Neural progenitor cell (in vitro differentiated cells): ENCODE data around the gene PDGFRB. TPM values are rescaled to one million over a fixed set of nuclear protein-coding genes. Genes with fewer than 3 reads are reported as not detected.

Experiments
- DNase-seq: peaks from one replicate; pipeline ENCODE4 v3.0.0-alpha.2; 2016; ENCODE audit warnings: low spot score
- H2AFZ ChIP-seq: fragments of 200-600 bp; sonication (generic); replicated peaks from 2 replicates; pipeline ENCODE4 v1.6.1; 2016; ENCODE audit warnings: antibody characterized with exemption
- H3F3A ChIP-seq: fragments of 200-600 bp; sonication (generic); 2 replicates; pipeline ENCODE4 v1.6.1; 2016; ENCODE audit warnings: antibody characterized with exemption, low read depth
- H3K27ac ChIP-seq: fragments of 200-600 bp; sonication (generic); 2 replicates; pipeline ENCODE4 v1.5.1; 2016; ENCODE audit warnings: mild to moderate bottlenecking
- H3K27me3 ChIP-seq: fragments of 200-600 bp; sonication (generic); 2 replicates; pipeline ENCODE4 v1.6.1; 2016; ENCODE audit warnings: mild to moderate bottlenecking, moderate library complexity
- H3K36me3 ChIP-seq: fragments of 200-600 bp; sonication (generic); 2 replicates; pipeline ENCODE4 v1.5.1; 2016
- H3K4me1 ChIP-seq: fragments of 200-600 bp; sonication (generic); 2 replicates; pipeline ENCODE4 v1.6.1; 2016; ENCODE audit warnings: mixed run types
- H3K4me2 ChIP-seq: fragments of 200-600 bp; sonication (generic); 2 replicates; pipeline ENCODE4 v1.6.1; 2016
- H3K4me3 ChIP-seq: fragments of 200-600 bp; sonication (generic); 2 replicates; pipeline ENCODE4 v1.5.1; 2016
- H3K79me2 ChIP-seq: fragments of 200-600 bp; sonication (generic); 2 replicates; pipeline ENCODE4 v1.6.1; 2016; ENCODE audit warnings: low read depth
- H3K9ac ChIP-seq: fragments of 200-600 bp; sonication (generic); 2 replicates; pipeline ENCODE4 v1.6.1; 2016
- H3K9me3 ChIP-seq: fragments of 200-600 bp; sonication (generic); 2 replicates; pipeline ENCODE4 v1.5.1; 2016; ENCODE audit warnings: low read depth
- H4K20me1 ChIP-seq: fragments of 200-600 bp; sonication (generic); 2 replicates; pipeline ENCODE4 v1.6.1; 2016; ENCODE audit warnings: low read depth
- H3K27ac Mint-ChIP-seq: 3 replicates; pipeline ENCODE4 v1.8.0; 2021; ENCODE audit warnings: mixed read lengths
- H3K27me3 Mint-ChIP-seq: 2 replicates; pipeline ENCODE4 v1.8.0; 2022; ENCODE audit warnings: low read depth, mild to moderate bottlenecking, inconsistent platforms, moderate library complexity, mixed read lengths; ENCODE audit not compliant: insufficient read depth
- H3K36me3 Mint-ChIP-seq: 3 replicates; pipeline ENCODE4 v1.8.0; 2021; ENCODE audit warnings: mixed read lengths
- H3K4me1 Mint-ChIP-seq: 3 replicates; pipeline ENCODE4 v1.8.0; 2021; ENCODE audit warnings: mixed read lengths
- H3K4me3 Mint-ChIP-seq: 3 replicates; pipeline ENCODE4 v1.8.0; 2021; ENCODE audit warnings: mild to moderate bottlenecking, moderate library complexity, mixed read lengths
- H3K9me3 Mint-ChIP-seq: 3 replicates; pipeline ENCODE4 v1.8.0; 2020; ENCODE audit warnings: mixed read lengths
- EZH2 ChIP-seq: fragments of 200-600 bp; sonication (generic); IDR thresholded peaks from 2 replicates; pipeline ENCODE4 v1.6.1; 2017; ENCODE audit warnings: antibody characterized with exemption, mild to moderate bottlenecking, moderate library complexity
- EZH2phosphoT487 ChIP-seq: fragments of 200-600 bp; sonication (generic); IDR thresholded peaks from 2 replicates; pipeline ENCODE4 v1.6.1; 2017; ENCODE audit warnings: antibody characterized with exemption
- total RNA-seq: library from RNA; depleted of rRNA; stranded (reverse); fragments of >200 nt; gene quantifications from 2 replicates; pipeline ENCODE4 v1.2.3, GENCODE V29; 2015; ENCODE audit warnings: low replicate concordance
- TF ChIP-seq, protein P1 (sequence below): fragments of 200-600 bp; sonication (generic); IDR thresholded peaks from 2 replicates; pipeline ENCODE4 v1.5.1; 2017; ENCODE audit warnings: antibody characterized with exemption, mild to moderate bottlenecking

The PDGFRB gene
- total RNA-seq, 1 donor from 2014 or later, result 8.9 TPM

DNA sequence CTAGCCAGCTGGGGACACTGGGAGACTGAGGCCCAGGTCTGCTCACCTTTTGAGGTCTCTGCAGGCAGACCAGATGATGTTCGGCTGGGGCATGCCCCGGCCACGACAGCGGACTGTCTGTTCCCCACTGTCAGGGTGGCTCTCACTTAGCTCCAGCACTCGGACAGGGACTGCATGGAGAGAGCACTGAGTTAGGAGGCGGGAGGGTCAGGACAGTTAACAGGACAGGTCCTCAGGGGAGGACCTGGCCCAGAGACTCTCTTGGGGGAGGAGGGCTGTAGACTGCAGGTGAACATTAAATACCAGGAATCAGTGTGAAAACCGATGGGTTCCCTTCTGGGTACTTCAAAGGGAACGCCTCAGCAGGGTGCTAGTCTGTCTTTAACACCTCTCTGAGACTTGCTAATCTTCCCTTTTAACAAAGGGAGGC is 25.1 kb downstream of the PDGFRB start:
- Histone ChIP-seq H3K9me3 (no peaks in the 10 kb centered on the region), H3K4me2 (peak overlapping the region; percentile 32), H2AFZ (no peak overlapping the region), H3K9ac (no peak overlapping the region), H3K27ac (no peak overlapping the region), H3K79me2 (no peaks in the 10 kb centered on the region), H3K36me3 (no peaks in the 10 kb centered on the region), H3K4me3 (no peak overlapping the region), H3K27me3 (no peaks in the 10 kb centered on the region), H3F3A (peaks cover 12% of the 10 kb centered on the region), H4K20me1 (no peaks in the 10 kb centered on the region), H3K4me1 (peaks cover 18% of the 10 kb centered on the region)
- Mint-ChIP-seq H3K36me3 (no peaks in the 10 kb centered on the region), H3K4me1 (peaks cover 32% of the 10 kb centered on the region), H3K4me3 (no peak overlapping the region), H3K9me3 (no peaks in the 10 kb centered on the region), H3K27me3 (peaks cover 17% of the 10 kb centered on the region), H3K27ac (no peak overlapping the region)
- no peak for TF ChIP-seq EZH2
- TF ChIP-seq EZH2phosphoT487, result no peak
- TF ChIP-seq, protein P1, sequence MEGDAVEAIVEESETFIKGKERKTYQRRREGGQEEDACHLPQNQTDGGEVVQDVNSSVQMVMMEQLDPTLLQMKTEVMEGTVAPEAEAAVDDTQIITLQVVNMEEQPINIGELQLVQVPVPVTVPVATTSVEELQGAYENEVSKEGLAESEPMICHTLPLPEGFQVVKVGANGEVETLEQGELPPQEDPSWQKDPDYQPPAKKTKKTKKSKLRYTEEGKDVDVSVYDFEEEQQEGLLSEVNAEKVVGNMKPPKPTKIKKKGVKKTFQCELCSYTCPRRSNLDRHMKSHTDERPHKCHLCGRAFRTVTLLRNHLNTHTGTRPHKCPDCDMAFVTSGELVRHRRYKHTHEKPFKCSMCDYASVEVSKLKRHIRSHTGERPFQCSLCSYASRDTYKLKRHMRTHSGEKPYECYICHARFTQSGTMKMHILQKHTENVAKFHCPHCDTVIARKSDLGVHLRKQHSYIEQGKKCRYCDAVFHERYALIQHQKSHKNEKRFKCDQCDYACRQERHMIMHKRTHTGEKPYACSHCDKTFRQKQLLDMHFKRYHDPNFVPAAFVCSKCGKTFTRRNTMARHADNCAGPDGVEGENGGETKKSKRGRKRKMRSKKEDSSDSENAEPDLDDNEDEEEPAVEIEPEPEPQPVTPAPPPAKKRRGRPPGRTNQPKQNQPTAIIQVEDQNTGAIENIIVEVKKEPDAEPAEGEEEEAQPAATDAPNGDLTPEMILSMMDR, result no peak
- DNase-seq, result peak; percentile 70

- H3K36me3 ChIP-seq, result no peaks in the 10 kb centered on the region
- peaks cover 18% of the 10 kb centered on the region for H3K4me1 ChIP-seq
- H3K9me3 ChIP-seq, result no peaks in the 10 kb centered on the region
- no peaks in the 10 kb centered on the region for H3K27me3 ChIP-seq
- peak overlapping the region; percentile 32 for H3K4me2 ChIP-seq
- TF ChIP-seq EZH2phosphoT487, result no peak
- TF ChIP-seq, protein P1, result peak; percentile 93
- H2AFZ ChIP-seq, result no peak overlapping the region
- Mint-ChIP-seq H3K4me1 (peaks cover 30% of the 10 kb centered on the region), H3K9me3 (no peaks in the 10 kb centered on the region), H3K27me3 (peaks cover 15% of the 10 kb centered on the region), H3K36me3 (no peaks in the 10 kb centered on the region), H3K27ac (peak overlapping the region; percentile 89), H3K4me3 (no peak overlapping the region)
- DNase-seq, result peak; percentile 80
- peaks cover 12% of the 10 kb centered on the region for H3F3A ChIP-seq
- H3K27ac ChIP-seq, result no peak overlapping the region
- H3K79me2 ChIP-seq, result no peaks in the 10 kb centered on the region
- no peak overlapping the region for H3K9ac ChIP-seq
- no peaks in the 10 kb centered on the region for H4K20me1 ChIP-seq
- H3K4me3 ChIP-seq, result no peak overlapping the region
These were observed 25.7 kb downstream of the PDGFRB start for GRCh38 chr5:150129813-150130492.

DNA sequence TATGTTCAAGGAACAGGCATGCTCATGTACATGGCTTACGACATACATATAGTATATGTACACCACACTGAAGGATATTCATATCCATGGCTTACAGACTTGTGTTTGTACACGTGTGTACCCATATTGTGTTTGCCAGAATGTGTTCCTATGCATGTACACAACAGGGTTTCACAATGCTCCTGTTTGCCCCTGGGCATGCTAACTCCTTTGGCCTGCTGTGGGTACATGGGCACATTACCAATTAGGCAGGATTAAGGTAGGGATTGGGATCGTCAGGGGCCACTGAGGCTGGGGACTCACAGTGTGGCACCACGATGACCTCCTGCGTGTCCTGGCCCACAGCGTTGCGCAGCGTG is 26.2 kb downstream of the PDGFRB start:
- no peaks in the 10 kb centered on the region for H3K9me3 ChIP-seq
- H4K20me1 ChIP-seq, result no peaks in the 10 kb centered on the region
- no peaks in the 10 kb centered on the region for H3K27me3 ChIP-seq
- H3K4me1 ChIP-seq, result peaks cover 14% of the 10 kb centered on the region
- H3K27me3 Mint-ChIP-seq, result peaks cover 15% of the 10 kb centered on the region
- H3F3A ChIP-seq, result peaks cover 12% of the 10 kb centered on the region
- no peaks in the 10 kb centered on the region for H3K79me2 ChIP-seq
- H3K9me3 Mint-ChIP-seq, result no peaks in the 10 kb centered on the region
- no peaks in the 10 kb centered on the region for H3K36me3 ChIP-seq
- no peak overlapping the region for H3K9ac ChIP-seq
- no peak overlapping the region for H3K4me2 ChIP-seq
- H3K27ac Mint-ChIP-seq, result no peak overlapping the region
- no peak overlapping the region for H3K27ac ChIP-seq
- H3K4me3 Mint-ChIP-seq, result no peak overlapping the region
- no peak for DNase-seq
- H3K36me3 Mint-ChIP-seq, result no peaks in the 10 kb centered on the region
- no peak overlapping the region for H3K4me3 ChIP-seq
- no peak overlapping the region for H2AFZ ChIP-seq
- TF ChIP-seq EZH2phosphoT487 (no peak), EZH2 (no peak)
- TF ChIP-seq, protein P1, result no peak
- peaks cover 25% of the 10 kb centered on the region for H3K4me1 Mint-ChIP-seq
